Measurements from ENCODE around the gene SLC39A1. TPM values are rescaled to one million over a fixed set of nuclear protein-coding genes. Genes with fewer than 3 reads are reported as not detected.

Gene SLC39A1
- total and polyA plus RNA-seq, 2 donors (not counting 3 experiments of a cell fraction or from before 2014, with no cell fraction given): 75.8 to 98.0 TPM

- peaks cover 11% of the 10 kb centered on the region for H3K4me1 ChIP-seq (ENCODE audit: control insufficient read depth, extremely low read depth, insufficient read depth, low read length)
- no peaks in the 10 kb centered on the region for H3K9me3 ChIP-seq (replicated peaks; ENCODE audit: control insufficient read depth, insufficient read depth, low read length)
- H4K20me1 ChIP-seq (replicated peaks; ENCODE audit: control insufficient read depth, extremely low read depth, insufficient read depth, low read length): no peaks in the 10 kb centered on the region
- H3K9ac ChIP-seq (replicated peaks; ENCODE audit: extremely low read depth, insufficient read depth, low read length): no peak overlapping the region
- FAIRE-seq: no peak
- no TSS peak for BruUV-seq (replicated peaks)
- no peaks in the 10 kb centered on the region for H3K9me1 ChIP-seq (replicated peaks; ENCODE audit: control insufficient read depth, extremely low read depth, insufficient read depth, low read length)
- DNase-seq (ENCODE audit: low read depth, low spot score): no peak
- H3K36me3 ChIP-seq (ENCODE audit: control insufficient read depth in 2 of 2, extremely low read depth in 1 of 2, insufficient read depth in 2 of 2, low read length in 2 of 2): peaks cover 5 to 44% of the 10 kb centered on the region in 2 experiments
- H3K27ac ChIP-seq (ENCODE audit: insufficient read depth, low read depth, low read length): no peak overlapping the region
- H3K79me2 ChIP-seq (ENCODE audit: control insufficient read depth, insufficient read depth, low read length): no peaks in the 10 kb centered on the region
- intact Hi-C loops (cut with micrococcal nuclease) (no loop called here), dilution Hi-C loops (cut with MboI; ENCODE audit: extremely low pct_ligation_motif_present, low sequenced_read_pairs) (no loop called here)
- H3K4me3 ChIP-seq (replicated peaks in 1 of 3; ENCODE audit: insufficient read depth in 1 of 3, low read depth in 1 of 3, low read length in 3 of 3): no peak overlapping the region
- no peaks in the 10 kb centered on the region for H3K27me3 ChIP-seq (ENCODE audit: control insufficient read depth in 2 of 2, insufficient read depth in 2 of 2, low read length in 2 of 2)
- ChIA-PET POLR2A (no interaction called here), CTCF (no interaction called here)
- TF ChIP-seq EZH2 (IDR thresholded peaks at IDR 0.05; ENCODE audit: borderline replicate concordance, low read depth, low read length, severe bottlenecking) (no peak), CTCF (IDR thresholded peaks at IDR 0.05; ENCODE audit: extremely low read depth in 1 of 2, insufficient read depth in 1 of 2, low read depth in 1 of 2, low read length in 2 of 2) (no peak), POLR2AphosphoS5 (IDR thresholded peaks at IDR 0.05; ENCODE audit: insufficient read depth, low read depth, low read length) (no peak), MYC (IDR thresholded peaks at IDR 0.05; ENCODE audit: low read depth, low read length) (no peak), GATA2 (IDR thresholded peaks at IDR 0.05; ENCODE audit: insufficient read depth, insufficient read length, low read depth, low read length) (no peak), JUN (IDR thresholded peaks at IDR 0.05; ENCODE audit: borderline replicate concordance, insufficient read depth, insufficient read length, low read depth) (no peak), POLR2A (IDR thresholded peaks at IDR 0.05; ENCODE audit: low read depth, low read length) (no peak), FOS (IDR thresholded peaks at IDR 0.05; ENCODE audit: borderline replicate concordance, insufficient read depth, low read length) (no peak), MAX (IDR thresholded peaks at IDR 0.05; ENCODE audit: insufficient read depth, insufficient read length) (no peak)
- no peak overlapping the region for H3K4me2 ChIP-seq (ENCODE audit: insufficient read depth, low read length)
- no peak overlapping the region for H2AFZ ChIP-seq (ENCODE audit: low read depth, low read length)
These were observed 29.9 kb downstream of the SLC39A1 start for GRCh38 chr1:153933430-153933829.
